ENCODE measurements around the gene TRIP13. TPM values are rescaled to one million over a fixed set of nuclear protein-coding genes. Genes with fewer than 3 reads are reported as not detected.
"Not testable (repeated sequence)": the region's sequence is repeated elsewhere in the genome, so short reads cannot be mapped to it uniquely, and the experiment has no call there.

TRIP13 gene
- total RNA-seq, 1 experiment from 2014 or later = 60.2 TPM

GRCh38 chr5:909994-910768 is 17.5 kb downstream of the TRIP13 start:
- in situ Hi-C loops (cut with HindIII; ENCODE audit: low pct_unique_long_range_greater_than_20kb, low sequenced_read_pairs) = no loop called here
- no peak for DNase-seq (ENCODE audit: low read depth)

- in situ Hi-C loops (cut with HindIII; ENCODE audit: low pct_unique_long_range_greater_than_20kb, low sequenced_read_pairs) = no loop called here
- no peak for DNase-seq (ENCODE audit: low read depth)
Measured at GRCh38 chr5:910769-911160, 18.1 kb downstream of the TRIP13 start.

- peak; percentile 46 for DNase-seq (ENCODE audit: low read depth)
- in situ Hi-C loops (cut with HindIII; ENCODE audit: low pct_unique_long_range_greater_than_20kb, low sequenced_read_pairs) = no loop called here
Measured at GRCh38 chr5:911601-912000, 18.9 kb downstream of the TRIP13 start.

GRCh38 chr5:912280-913091 is 19.8 kb downstream of the TRIP13 start:
- peak; percentile 99 for DNase-seq (ENCODE audit: low read depth)
- in situ Hi-C loops (cut with HindIII; ENCODE audit: low pct_unique_long_range_greater_than_20kb, low sequenced_read_pairs) = no loop called here

- no peak for DNase-seq (ENCODE audit: low read depth)
- in situ Hi-C loops (cut with HindIII; ENCODE audit: low pct_unique_long_range_greater_than_20kb, low sequenced_read_pairs) = no loop called here
Measured at GRCh38 chr5:914174-914573, 21.5 kb downstream of the TRIP13 start.

- in situ Hi-C loops (cut with HindIII; ENCODE audit: low pct_unique_long_range_greater_than_20kb, low sequenced_read_pairs) = no loop called here
- DNase-seq (ENCODE audit: low read depth) = no peak
Measured at GRCh38 chr5:914612-915011, 21.9 kb downstream of the TRIP13 start.

GRCh38 chr5:915346-915745 is 22.7 kb downstream of the TRIP13 start:
- DNase-seq (ENCODE audit: low read depth); in situ Hi-C loops (cut with HindIII; ENCODE audit: low pct_unique_long_range_greater_than_20kb, low sequenced_read_pairs): not testable (repeated sequence)

GRCh38 chr5:915946-916345 is 23.3 kb downstream of the TRIP13 start:
- DNase-seq (ENCODE audit: low read depth) = no peak
- in situ Hi-C loops (cut with HindIII; ENCODE audit: low pct_unique_long_range_greater_than_20kb, low sequenced_read_pairs) = no loop called here

- DNase-seq (ENCODE audit: low read depth) = no peak
- in situ Hi-C loops (cut with HindIII; ENCODE audit: low pct_unique_long_range_greater_than_20kb, low sequenced_read_pairs) = no loop called here
Measured at GRCh38 chr5:916441-917293, 24.0 kb downstream of the TRIP13 start.

- in situ Hi-C loops (cut with HindIII; ENCODE audit: low pct_unique_long_range_greater_than_20kb, low sequenced_read_pairs); DNase-seq (ENCODE audit: low read depth): not testable (repeated sequence)
Measured at GRCh38 chr5:918717-919116, 26.0 kb downstream of the TRIP13 start.

- in situ Hi-C loops (cut with HindIII; ENCODE audit: low pct_unique_long_range_greater_than_20kb, low sequenced_read_pairs) = no loop called here
Measured at GRCh38 chr5:919356-920000, 26.8 kb downstream of the TRIP13 start.

GRCh38 chr5:920321-920720 is 27.6 kb downstream of the TRIP13 start:
- in situ Hi-C loops (cut with HindIII; ENCODE audit: low pct_unique_long_range_greater_than_20kb, low sequenced_read_pairs) = no loop called here
- no peak for DNase-seq (ENCODE audit: low read depth)

More at GRCh38 chr5:919356-920000, 26.8 kb downstream of the TRIP13 start:
- peak; percentile 13 for DNase-seq (ENCODE audit: low read depth)

GRCh38 chr5:921456-922435 is 29.1 kb downstream of the TRIP13 start:
- DNase-seq (ENCODE audit: low read depth) = no peak
- in situ Hi-C loops (cut with HindIII; ENCODE audit: low pct_unique_long_range_greater_than_20kb, low sequenced_read_pairs) = no loop called here

- no peak for DNase-seq (ENCODE audit: low read depth)
- in situ Hi-C loops (cut with HindIII; ENCODE audit: low pct_unique_long_range_greater_than_20kb, low sequenced_read_pairs) = no loop called here
Measured at GRCh38 chr5:922436-923280, 30.0 kb downstream of the TRIP13 start.

- peak; percentile 53 for DNase-seq (ENCODE audit: low read depth)
- in situ Hi-C loops (cut with HindIII; ENCODE audit: low pct_unique_long_range_greater_than_20kb, low sequenced_read_pairs) = no loop called here
Measured at GRCh38 chr5:923281-923873, 30.7 kb downstream of the TRIP13 start.
